Gastroesophageal sphincter (tissue), 3 donors: ENCODE measurements around the gene GNAQ.

Source experiments
- CTCF ChIP-seq, 4 experiments: fragments of 200-600 bp in 2 of 4; fragments of 450-650 bp in 2 of 4; sonication (generic) in 1 of 4; IDR thresholded peaks; one replicate each; pipeline ENCODE4 v1.5.1; 2017 to 2019; ENCODE audit warnings: antibody characterized with exemption in 4 of 4, mild to moderate bottlenecking in 2 of 4, moderate library complexity in 2 of 4
- POLR2A ChIP-seq, 2 donors: fragments of 450-650 bp; IDR thresholded peaks; one replicate each; pipeline ENCODE4 v1.6.1; 2017; ENCODE audit warnings: antibody characterized with exemption in 2 of 2, mild to moderate bottlenecking in 2 of 2, moderate library complexity in 1 of 2

- TF ChIP-seq CTCF (IDR thresholded peaks at IDR 0.05) (no peak), POLR2A (IDR thresholded peaks at IDR 0.05) (no peak)
These were observed 205.0 kb downstream of the GNAQ start for GRCh38 chr9:77826621-77827020.
